Endothelial cell of umbilical vein (primary cell): ENCODE results near the gene NPDC1. TPM values are rescaled to one million over a fixed set of nuclear protein-coding genes. Genes with fewer than 3 reads are reported as not detected.

Experiments used
- BruUV-seq: library from RNA; stranded (reverse); fragments of 400-500 nt; replicated peaks from 2 replicates; lab custom pipeline; 2021; lab: Mats Ljungman, UMichigan
- CTCF ChIA-PET: fragments of 300-600, 350-600 bp; sonication (Branson Sonifier 250); formaldehyde crosslinking; loops from one replicate; lab custom pipeline; 2021; ENCODE audit warnings: antibody characterized with exemption, inconsistent platforms; lab: Charles Lee
- POLR2A ChIA-PET: fragments of 300-600, 350-600 bp; sonication (Branson Sonifier 250); formaldehyde crosslinking; loops from one replicate; lab custom pipeline; 2021; ENCODE audit warnings: antibody characterized with exemption, inconsistent platforms; lab: Charles Lee
- DNase-seq: peaks from one replicate; pipeline ENCODE4 v3.0.0-alpha.2; 2011; ENCODE audit warnings: low read depth, low spot score
- FAIRE-seq: peaks from 2 replicates; lab custom pipeline; 2011; peaks lifted over from hg19 to GRCh38; lab: Jason Lieb, UNC
- H2AFZ ChIP-seq: 2 replicates; pipeline ENCODE4 v1.6.0; 2012; ENCODE audit warnings: low read depth, low read length, control low read depth, inconsistent platforms
- H3K27ac ChIP-seq: 2 replicates; pipeline ENCODE4 v1.5.1; 2011; ENCODE audit warnings: low read depth, mild to moderate bottlenecking, control low read depth, low read length, moderate library complexity; ENCODE audit not compliant: insufficient read depth
- H3K27me3 ChIP-seq, 2 experiments: 2 replicates each; pipeline versions ENCODE4 v1.6.0 to v1.6.1; 2011; ENCODE audit warnings: low read length in 2 of 2, mixed read lengths in 1 of 2; ENCODE audit not compliant: control insufficient read depth in 2 of 2, insufficient read depth in 2 of 2
- H3K36me3 ChIP-seq, 2 experiments: 2 replicates in 1 of 2; 3 replicates in 1 of 2; pipeline ENCODE4 v1.5.1; 2011; ENCODE audit warnings: low read length in 2 of 2, mild to moderate bottlenecking in 1 of 2, moderate library complexity in 1 of 2; ENCODE audit not compliant: control insufficient read depth in 2 of 2, insufficient read depth in 2 of 2; ENCODE audit errors: extremely low read depth in 1 of 2
- H3K4me1 ChIP-seq: 3 replicates; pipeline ENCODE4 v1.5.1; 2011; ENCODE audit warnings: mild to moderate bottlenecking, low read length; ENCODE audit not compliant: control insufficient read depth, insufficient read depth; ENCODE audit errors: extremely low read depth
- H3K4me2 ChIP-seq: 2 replicates; pipeline ENCODE4 v1.6.1; 2011; ENCODE audit warnings: low read length, control low read depth, mixed read lengths; ENCODE audit not compliant: insufficient read depth
- H3K4me3 ChIP-seq, 3 experiments: fragments of 200-600 bp in 1 of 3; sonication (generic), shearing (Covaris generic) in 1 of 3; replicated peaks in 1 of 3; 2 replicates each; pipeline ENCODE4 v1.5.1; 2011 to 2016; ENCODE audit warnings: control low read depth in 3 of 3, low read length in 3 of 3, mild to moderate bottlenecking in 2 of 3, inconsistent platforms in 1 of 3, low read depth in 1 of 3, moderate library complexity in 1 of 3; ENCODE audit not compliant: insufficient read depth in 1 of 3
- H3K79me2 ChIP-seq: 2 replicates; pipeline ENCODE4 v1.6.0; 2012; ENCODE audit warnings: low read length, inconsistent platforms; ENCODE audit not compliant: control insufficient read depth, insufficient read depth
- H3K9ac ChIP-seq: replicated peaks from 2 replicates; pipeline ENCODE3; 2011; ENCODE audit warnings: low read length, control low read depth; ENCODE audit not compliant: insufficient read depth; ENCODE audit errors: extremely low read depth
- H3K9me1 ChIP-seq: replicated peaks from 3 replicates; pipeline ENCODE4 v1.6.0; 2011; ENCODE audit warnings: mild to moderate bottlenecking, low read length; ENCODE audit not compliant: control insufficient read depth, insufficient read depth; ENCODE audit errors: extremely low read depth
- H3K9me3 ChIP-seq: replicated peaks from 2 replicates; pipeline ENCODE4 v1.5.1; 2012; ENCODE audit warnings: low read length, inconsistent platforms; ENCODE audit not compliant: control insufficient read depth, insufficient read depth
- H4K20me1 ChIP-seq: replicated peaks from 2 replicates; pipeline ENCODE3; 2011; ENCODE audit warnings: mild to moderate bottlenecking, low read length; ENCODE audit not compliant: control insufficient read depth, insufficient read depth; ENCODE audit errors: extremely low read depth
- CTCF ChIP-seq, 2 donors: IDR thresholded peaks; 1 replicate in 1 of 2; 2 replicates in 1 of 2; pipeline ENCODE4 v1.5.1; 2011; ENCODE audit warnings: low read length in 2 of 2, mild to moderate bottlenecking in 2 of 2, moderate library complexity in 2 of 2, control low read depth in 1 of 2, inconsistent platforms in 1 of 2, low read depth in 1 of 2; ENCODE audit not compliant: insufficient read depth in 1 of 2; ENCODE audit errors: extremely low read depth in 1 of 2
- EZH2 ChIP-seq: IDR thresholded peaks from 2 replicates; pipeline ENCODE4 v1.6.1; 2012; ENCODE audit warnings: borderline replicate concordance, low read depth, mild to moderate bottlenecking, moderate library complexity, low read length, inconsistent platforms; ENCODE audit not compliant: severe bottlenecking
- FOS ChIP-seq: IDR thresholded peaks from 2 replicates; pipeline ENCODE4 v1.6.1; 2011; ENCODE audit warnings: mild to moderate bottlenecking, low read length, moderate library complexity, borderline replicate concordance; ENCODE audit not compliant: insufficient read depth
- GATA2 ChIP-seq: IDR thresholded peaks from 2 replicates; pipeline ENCODE4 v1.7.0; 2011; ENCODE audit warnings: low read depth, mild to moderate bottlenecking, moderate library complexity, mixed read lengths, low read length; ENCODE audit not compliant: insufficient read length, insufficient read depth
- JUN ChIP-seq: IDR thresholded peaks from 2 replicates; pipeline ENCODE4 v1.6.1; 2011; ENCODE audit warnings: borderline replicate concordance, low read depth; ENCODE audit not compliant: insufficient read length, insufficient read depth
- MAX ChIP-seq: IDR thresholded peaks from 2 replicates; pipeline ENCODE4 v1.6.1; 2011; ENCODE audit not compliant: insufficient read depth, insufficient read length
- MYC ChIP-seq: IDR thresholded peaks from one replicate; pipeline ENCODE4 v1.6.1; 2011; ENCODE audit warnings: mild to moderate bottlenecking, low read depth, low read length
- POLR2A ChIP-seq: IDR thresholded peaks from 2 replicates; pipeline ENCODE4 v1.6.1; 2012; ENCODE audit warnings: low read depth, mild to moderate bottlenecking, control low read depth, low read length
- POLR2AphosphoS5 ChIP-seq: IDR thresholded peaks from 2 replicates; pipeline ENCODE4 v1.6.1; 2012; ENCODE audit warnings: low read depth, mild to moderate bottlenecking, control low read depth, low read length, moderate library complexity; ENCODE audit not compliant: insufficient read depth
- dilution Hi-C: fragments of 300-500 bp; cut with MboI; formaldehyde crosslinking; loops from one replicate; pipeline ENCODE4 v1.15.0; 2019; ENCODE audit warnings: low sequenced_read_pairs; ENCODE audit not compliant: extremely low pct_ligation_motif_present
- intact Hi-C: fragments of 100-400 bp; cut with micrococcal nuclease; formaldehyde crosslinking; loops from one replicate; pipeline ENCODE4 v1.10.0; 2022
- polyA plus RNA-seq, 4 experiments: library from polyadenylated mRNA; depleted of rRNA in 3 of 4; stranded (reverse) in 3 of 4; unstranded in 1 of 4; fragments of >200 nt; gene quantifications; 2 replicates each; pipeline versions ENCODE4 v1.2.1 to v1.2.3, GENCODE V29; 2011 to 2012; ENCODE audit warnings: missing spikeins in 1 of 4
- total RNA-seq: library from RNA; stranded (reverse); gene quantifications from 2 replicates; pipeline ENCODE4 v1.2.3, GENCODE V29; 2021

NPDC1 gene
- total and polyA plus RNA-seq, 2 donors (not counting 3 experiments of a cell fraction or from before 2014, with no cell fraction given): 115 to 181 TPM

- H3K4me3 ChIP-seq: no peak overlapping the region
- dilution Hi-C loops: no loop called here
- no peaks in the 10 kb centered on the region for H3K9me3 ChIP-seq
- POLR2A ChIA-PET: interaction anchor here (0.9 kb wide), 1 partner anchor 23 kb away, joined by 3 read pairs; the partner anchor contains the start of gene PAXX
- H4K20me1 ChIP-seq: no peaks in the 10 kb centered on the region
- no peaks in the 10 kb centered on the region for H3K27me3 ChIP-seq
- CTCF ChIA-PET: interaction anchor here (2.0 kb wide), 1 partner anchor 14 kb away, joined by 10 read pairs; no protein-coding TSS in a partner anchor
- DNase-seq: no peak
- no TSS peak for BruUV-seq
- FAIRE-seq: no peak
- no peak overlapping the region for H2AFZ ChIP-seq
- no peak overlapping the region for H3K9ac ChIP-seq
- H3K4me2 ChIP-seq: no peak overlapping the region
- H3K36me3 ChIP-seq: no peaks in the 10 kb centered on the region
- no peaks in the 10 kb centered on the region for H3K9me1 ChIP-seq
- TF ChIP-seq MAX: no peak
- TF ChIP-seq CTCF (IDR thresholded peaks at IDR 0.05; ENCODE audit: extremely low read depth in 1 of 2, insufficient read depth in 1 of 2, low read depth in 1 of 2, low read length in 2 of 2): no peak
- no peak for TF ChIP-seq JUN
- TF ChIP-seq POLR2AphosphoS5: no peak
- no peak for TF ChIP-seq FOS
- TF ChIP-seq MYC: no peak
- TF ChIP-seq POLR2A: no peak
- no peak for TF ChIP-seq GATA2
- no peak for TF ChIP-seq EZH2
- no peaks in the 10 kb centered on the region for H3K79me2 ChIP-seq
- H3K4me1 ChIP-seq: no peaks in the 10 kb centered on the region
- no peak overlapping the region for H3K27ac ChIP-seq
- intact Hi-C loops: no loop called here
Observed at GRCh38 chr9:137014776-137015539, 31.0 kb downstream of the NPDC1 start.
